Measurements from ENCODE around the gene SCRT2. TPM values are rescaled to one million over a fixed set of nuclear protein-coding genes. Genes with fewer than 3 reads are reported as not detected.
A peak's percentile ranks its signal among the peaks of the same experiment; 100 is the strongest.

SCRT2 gene
- polyA plus RNA-seq, 1 donor from 2014 or later: 2.5 TPM

DNA sequence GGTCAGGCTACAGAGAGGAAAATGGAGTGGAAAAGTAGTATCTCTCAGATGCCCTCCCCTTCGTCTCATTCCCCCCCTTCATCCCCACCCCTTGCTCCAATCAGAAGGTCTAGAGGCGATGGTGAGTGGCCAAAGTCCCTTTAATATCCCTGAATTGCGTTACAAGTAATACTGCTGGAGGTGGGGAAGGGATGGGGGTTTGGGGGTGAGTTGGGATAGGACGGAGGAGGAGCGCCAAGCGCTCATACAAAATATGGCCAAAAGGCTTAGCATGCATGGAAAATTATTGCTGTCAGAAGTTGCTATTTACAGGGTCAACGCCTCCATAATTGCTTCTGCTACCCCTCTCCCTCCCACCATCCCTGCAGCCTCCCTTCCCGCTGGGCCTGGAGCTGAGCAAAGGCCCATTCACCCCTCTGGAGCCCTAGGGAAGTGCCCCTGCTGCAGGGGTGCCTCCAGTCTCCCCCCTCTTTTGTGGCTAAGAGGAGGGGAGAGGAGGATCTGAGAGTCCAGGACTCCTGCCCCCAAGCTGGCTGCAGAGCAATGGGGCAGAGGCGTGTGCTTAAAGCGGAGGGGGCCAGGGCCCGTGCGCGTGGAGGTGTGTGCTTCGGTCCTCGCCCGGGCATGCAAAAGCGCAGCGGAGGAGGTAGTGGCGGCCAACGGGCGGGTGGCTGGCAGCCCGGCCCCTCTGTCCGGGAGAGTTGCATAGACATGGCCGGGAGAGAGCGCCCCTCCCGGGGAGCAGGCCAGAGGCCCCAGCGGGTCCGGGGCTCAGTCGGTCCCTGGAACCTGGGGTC is 13.9 kb downstream of the SCRT2 start:
- Histone ChIP-seq H3K36me3 (ENCODE audit: insufficient read depth, low read length) (no peaks in the 10 kb centered on the region), H3K4me2 (ENCODE audit: low read length) (no peak overlapping the region), H3K9me2 (ENCODE audit: insufficient read depth, low read length) (no peaks in the 10 kb centered on the region), H3K4me3 (ENCODE audit: low read length) (no peak overlapping the region), H3K27ac (ENCODE audit: low read length) (no peak overlapping the region), H3K27me3 (ENCODE audit: insufficient read depth, low read depth, low read length) (peaks cover 12% of the 10 kb centered on the region), H3K9me3 (ENCODE audit: low read length) (no peaks in the 10 kb centered on the region), H2AFZ (ENCODE audit: low read depth, low read length) (no peak overlapping the region), H3F3A (ENCODE audit: insufficient read depth, low read length, poor library complexity, severe bottlenecking) (no peaks in the 10 kb centered on the region), H4K20me1 (ENCODE audit: insufficient read depth) (peaks cover 10% of the 10 kb centered on the region), H3K9ac (ENCODE audit: low read length) (peak overlapping the region; percentile 12), H3K79me2 (replicated peaks; ENCODE audit: insufficient read depth, low read length) (no peaks in the 10 kb centered on the region)
- TF ChIP-seq EZH2 (IDR thresholded peaks at IDR 0.05; ENCODE audit: borderline replicate concordance, insufficient read depth, low read length, poor library complexity, severe bottlenecking) (no peak), MXI1 (conservative IDR thresholded peaks at IDR 0.05; ENCODE audit: poor library complexity, severe bottlenecking) (no peak), SMC3 (conservative IDR thresholded peaks at IDR 0.05; ENCODE audit: poor library complexity) (no peak), POLR2AphosphoS5 (IDR thresholded peaks at IDR 0.05) (no peak), EP300 (conservative IDR thresholded peaks at IDR 0.05; ENCODE audit: poor library complexity, severe bottlenecking) (no peak), REST (IDR thresholded peaks at IDR 0.05; ENCODE audit: borderline replicate concordance) (no peak), RAD21 (conservative IDR thresholded peaks at IDR 0.05) (no peak), TAF1 (IDR thresholded peaks at IDR 0.05; ENCODE audit: low read depth) (no peak)
- TF ChIP-seq, protein P1, sequence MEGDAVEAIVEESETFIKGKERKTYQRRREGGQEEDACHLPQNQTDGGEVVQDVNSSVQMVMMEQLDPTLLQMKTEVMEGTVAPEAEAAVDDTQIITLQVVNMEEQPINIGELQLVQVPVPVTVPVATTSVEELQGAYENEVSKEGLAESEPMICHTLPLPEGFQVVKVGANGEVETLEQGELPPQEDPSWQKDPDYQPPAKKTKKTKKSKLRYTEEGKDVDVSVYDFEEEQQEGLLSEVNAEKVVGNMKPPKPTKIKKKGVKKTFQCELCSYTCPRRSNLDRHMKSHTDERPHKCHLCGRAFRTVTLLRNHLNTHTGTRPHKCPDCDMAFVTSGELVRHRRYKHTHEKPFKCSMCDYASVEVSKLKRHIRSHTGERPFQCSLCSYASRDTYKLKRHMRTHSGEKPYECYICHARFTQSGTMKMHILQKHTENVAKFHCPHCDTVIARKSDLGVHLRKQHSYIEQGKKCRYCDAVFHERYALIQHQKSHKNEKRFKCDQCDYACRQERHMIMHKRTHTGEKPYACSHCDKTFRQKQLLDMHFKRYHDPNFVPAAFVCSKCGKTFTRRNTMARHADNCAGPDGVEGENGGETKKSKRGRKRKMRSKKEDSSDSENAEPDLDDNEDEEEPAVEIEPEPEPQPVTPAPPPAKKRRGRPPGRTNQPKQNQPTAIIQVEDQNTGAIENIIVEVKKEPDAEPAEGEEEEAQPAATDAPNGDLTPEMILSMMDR (IDR thresholded peaks at IDR 0.05; ENCODE audit: poor library complexity, severe bottlenecking): no peak

- H4K20me1 ChIP-seq (ENCODE audit: insufficient read depth): no peaks in the 10 kb centered on the region
- H3K4me2 ChIP-seq (ENCODE audit: low read length): no peak overlapping the region
- peaks cover 6% of the 10 kb centered on the region for H3K27me3 ChIP-seq (ENCODE audit: insufficient read depth, low read depth, low read length)
- H3K4me3 ChIP-seq (ENCODE audit: low read length): no peak overlapping the region
- no peaks in the 10 kb centered on the region for H3K79me2 ChIP-seq (replicated peaks; ENCODE audit: insufficient read depth, low read length)
- H3F3A ChIP-seq (ENCODE audit: insufficient read depth, low read length, poor library complexity, severe bottlenecking): no peaks in the 10 kb centered on the region
- TF ChIP-seq REST (IDR thresholded peaks at IDR 0.05; ENCODE audit: borderline replicate concordance) (no peak), MXI1 (conservative IDR thresholded peaks at IDR 0.05; ENCODE audit: poor library complexity, severe bottlenecking) (no peak), TAF1 (IDR thresholded peaks at IDR 0.05; ENCODE audit: low read depth) (no peak), RAD21 (conservative IDR thresholded peaks at IDR 0.05) (no peak), EP300 (conservative IDR thresholded peaks at IDR 0.05; ENCODE audit: poor library complexity, severe bottlenecking) (no peak), POLR2AphosphoS5 (IDR thresholded peaks at IDR 0.05) (no peak), EZH2 (IDR thresholded peaks at IDR 0.05; ENCODE audit: borderline replicate concordance, insufficient read depth, low read length, poor library complexity, severe bottlenecking) (no peak), SMC3 (conservative IDR thresholded peaks at IDR 0.05; ENCODE audit: poor library complexity) (no peak)
- TF ChIP-seq, protein P1 (IDR thresholded peaks at IDR 0.05; ENCODE audit: poor library complexity, severe bottlenecking): no peak
- H3K9ac ChIP-seq (ENCODE audit: low read length): no peak overlapping the region
- no peak overlapping the region for H2AFZ ChIP-seq (ENCODE audit: low read depth, low read length)
- no peaks in the 10 kb centered on the region for H3K36me3 ChIP-seq (ENCODE audit: insufficient read depth, low read length)
- H3K9me2 ChIP-seq (ENCODE audit: insufficient read depth, low read length): no peaks in the 10 kb centered on the region
- no peaks in the 10 kb centered on the region for H3K9me3 ChIP-seq (ENCODE audit: low read length)
- no peak overlapping the region for H3K27ac ChIP-seq (ENCODE audit: low read length)
Observed at GRCh38 chr20:658731-659291, 16.8 kb downstream of the SCRT2 start.
